Fibroblast of the aortic adventitia (primary cell): ENCODE results near the gene FAM181B. TPM values are rescaled to one million over a fixed set of nuclear protein-coding genes. Genes with fewer than 3 reads are reported as not detected.

ENCODE experiments used
- DNase-seq: peaks from one replicate; pipeline ENCODE4 v3.0.0-alpha.2; 2010; ENCODE audit warnings: low read depth
- H3K4me3 ChIP-seq: 2 replicates; pipeline ENCODE4 v1.5.1; 2011; ENCODE audit warnings: low read depth, mild to moderate bottlenecking, control low read depth, low read length, moderate library complexity
- total RNA-seq: library from RNA; depleted of rRNA; stranded (reverse); fragments of >200 nt; gene quantifications from 2 replicates; pipeline ENCODE4 v1.2.3, GENCODE V29; 2012; ENCODE audit warnings: low replicate concordance
- TF ChIP-seq, protein P1 (sequence below): IDR thresholded peaks from 2 replicates; pipeline ENCODE4 v1.5.1; 2011; ENCODE audit warnings: mild to moderate bottlenecking, low read length, control low read depth, inconsistent platforms; ENCODE audit not compliant: insufficient read depth

The FAM181B gene
- total RNA-seq, 1 donor = not detected

DNA sequence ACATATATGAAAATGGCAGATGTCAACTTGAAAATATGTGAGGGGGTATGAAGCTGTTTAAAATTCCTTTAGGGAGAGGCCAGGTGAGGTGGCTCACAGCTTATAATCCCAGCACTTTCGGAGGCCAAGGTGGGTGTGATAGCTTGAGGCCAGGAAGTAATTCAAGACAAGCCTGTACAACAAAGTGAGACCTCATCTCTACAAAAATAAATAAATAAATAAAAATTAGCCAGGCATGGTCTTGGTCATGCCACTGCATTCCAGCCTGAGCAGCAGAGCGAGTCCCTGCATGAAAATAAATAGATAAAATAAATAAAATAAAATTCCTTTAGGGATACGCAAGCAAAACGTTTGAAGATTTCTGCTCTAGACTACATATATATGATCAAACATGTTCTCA is 38.1 kb upstream of the FAM181B start:
- no peak for DNase-seq
- TF ChIP-seq, protein P1, sequence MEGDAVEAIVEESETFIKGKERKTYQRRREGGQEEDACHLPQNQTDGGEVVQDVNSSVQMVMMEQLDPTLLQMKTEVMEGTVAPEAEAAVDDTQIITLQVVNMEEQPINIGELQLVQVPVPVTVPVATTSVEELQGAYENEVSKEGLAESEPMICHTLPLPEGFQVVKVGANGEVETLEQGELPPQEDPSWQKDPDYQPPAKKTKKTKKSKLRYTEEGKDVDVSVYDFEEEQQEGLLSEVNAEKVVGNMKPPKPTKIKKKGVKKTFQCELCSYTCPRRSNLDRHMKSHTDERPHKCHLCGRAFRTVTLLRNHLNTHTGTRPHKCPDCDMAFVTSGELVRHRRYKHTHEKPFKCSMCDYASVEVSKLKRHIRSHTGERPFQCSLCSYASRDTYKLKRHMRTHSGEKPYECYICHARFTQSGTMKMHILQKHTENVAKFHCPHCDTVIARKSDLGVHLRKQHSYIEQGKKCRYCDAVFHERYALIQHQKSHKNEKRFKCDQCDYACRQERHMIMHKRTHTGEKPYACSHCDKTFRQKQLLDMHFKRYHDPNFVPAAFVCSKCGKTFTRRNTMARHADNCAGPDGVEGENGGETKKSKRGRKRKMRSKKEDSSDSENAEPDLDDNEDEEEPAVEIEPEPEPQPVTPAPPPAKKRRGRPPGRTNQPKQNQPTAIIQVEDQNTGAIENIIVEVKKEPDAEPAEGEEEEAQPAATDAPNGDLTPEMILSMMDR = no peak

DNA sequence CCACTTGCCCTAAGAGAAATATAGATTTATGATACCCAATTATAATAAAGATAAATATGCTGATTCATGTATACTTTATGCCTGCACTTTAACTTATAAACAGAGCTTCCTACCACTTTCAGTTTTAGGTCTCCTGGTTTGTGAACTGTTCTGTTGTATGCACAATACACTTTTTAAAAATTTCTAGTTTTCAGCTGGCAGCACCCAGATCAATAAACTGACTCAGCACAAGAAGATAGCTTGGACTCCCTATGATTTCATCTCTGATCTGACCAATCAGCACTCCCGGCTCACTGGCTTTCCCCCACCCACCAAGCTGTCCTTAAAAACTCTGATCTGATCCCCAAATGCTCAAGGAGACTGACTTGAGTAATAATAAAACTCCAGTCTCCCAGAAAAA is 33.5 kb upstream of the FAM181B start:
- no peak overlapping the region for H3K4me3 ChIP-seq
- no peak for DNase-seq
- TF ChIP-seq, protein P1 = no peak

More for the DNA sequence above, 38.1 kb upstream of the FAM181B start:
- no peak overlapping the region for H3K4me3 ChIP-seq

DNA sequence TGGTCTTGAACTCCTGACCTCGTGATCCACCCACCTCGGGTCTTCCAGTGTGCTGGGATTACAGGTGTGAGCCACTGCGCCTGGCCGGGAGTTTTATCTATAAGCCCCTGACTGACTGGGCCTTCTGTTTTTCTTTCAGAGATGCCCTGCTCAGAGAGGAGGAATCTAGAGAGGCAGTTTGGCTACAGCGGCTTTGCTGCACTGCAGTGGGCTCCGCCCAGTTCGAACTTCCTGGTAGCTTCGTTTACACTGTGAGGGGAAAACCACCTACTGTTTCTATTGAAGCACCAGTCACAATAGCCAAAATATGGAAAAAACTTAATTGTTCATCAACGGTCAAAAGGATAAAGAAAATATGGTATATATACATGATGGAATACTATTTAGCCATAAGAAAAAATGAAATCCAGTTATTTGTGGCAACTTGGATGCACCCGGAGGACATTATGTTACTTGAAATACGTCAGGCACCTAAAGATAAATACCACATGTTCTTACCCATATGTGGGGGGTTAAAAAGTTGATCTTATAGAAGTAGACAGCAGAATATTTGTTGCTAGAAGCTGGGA is 31.9 kb upstream of the FAM181B start:
- TF ChIP-seq, protein P1 = no peak
- no peak for DNase-seq
- no peak overlapping the region for H3K4me3 ChIP-seq

DNA sequence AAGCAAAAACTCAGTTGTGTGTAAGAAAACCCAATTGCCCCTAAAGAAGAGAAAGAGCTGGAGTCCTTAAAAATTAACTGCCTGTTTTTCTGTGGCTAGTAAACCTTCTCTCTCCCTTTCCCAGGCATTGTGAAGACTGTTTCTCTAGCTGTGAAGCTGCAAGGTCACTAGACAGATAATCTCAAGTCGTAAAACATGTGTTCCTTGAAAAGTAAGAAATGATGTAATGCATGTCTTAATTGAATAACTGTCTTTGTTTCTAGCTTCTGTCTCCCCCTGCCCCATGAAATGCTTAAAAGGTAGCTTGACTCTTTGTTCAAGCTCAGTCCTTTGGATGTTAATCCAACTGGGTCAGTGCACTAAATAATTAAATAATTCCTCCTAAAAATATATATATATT is 29.5 kb upstream of the FAM181B start:
- TF ChIP-seq, protein P1 = no peak
- H3K4me3 ChIP-seq = no peak overlapping the region
- no peak for DNase-seq

DNA sequence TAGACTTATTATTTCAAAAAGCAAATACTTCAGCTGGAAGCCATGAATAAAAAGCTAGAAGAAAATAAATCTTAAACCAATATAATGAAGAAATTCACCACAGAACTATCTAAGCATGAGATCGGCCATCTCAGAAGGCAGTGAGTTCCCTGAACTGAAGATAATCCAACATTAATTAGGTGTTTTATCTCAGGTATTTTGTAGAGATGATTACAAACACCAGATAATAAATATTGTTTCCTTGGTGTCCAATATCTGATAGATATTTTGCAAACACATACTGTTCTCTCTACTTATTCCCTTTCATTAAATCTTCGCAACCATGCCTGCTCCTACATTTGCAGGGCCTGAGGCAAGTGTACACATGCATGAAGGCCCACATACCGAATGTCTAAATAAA is 26.0 kb upstream of the FAM181B start:
- no peak for DNase-seq
- TF ChIP-seq, protein P1 = no peak
- no peak overlapping the region for H3K4me3 ChIP-seq

DNA sequence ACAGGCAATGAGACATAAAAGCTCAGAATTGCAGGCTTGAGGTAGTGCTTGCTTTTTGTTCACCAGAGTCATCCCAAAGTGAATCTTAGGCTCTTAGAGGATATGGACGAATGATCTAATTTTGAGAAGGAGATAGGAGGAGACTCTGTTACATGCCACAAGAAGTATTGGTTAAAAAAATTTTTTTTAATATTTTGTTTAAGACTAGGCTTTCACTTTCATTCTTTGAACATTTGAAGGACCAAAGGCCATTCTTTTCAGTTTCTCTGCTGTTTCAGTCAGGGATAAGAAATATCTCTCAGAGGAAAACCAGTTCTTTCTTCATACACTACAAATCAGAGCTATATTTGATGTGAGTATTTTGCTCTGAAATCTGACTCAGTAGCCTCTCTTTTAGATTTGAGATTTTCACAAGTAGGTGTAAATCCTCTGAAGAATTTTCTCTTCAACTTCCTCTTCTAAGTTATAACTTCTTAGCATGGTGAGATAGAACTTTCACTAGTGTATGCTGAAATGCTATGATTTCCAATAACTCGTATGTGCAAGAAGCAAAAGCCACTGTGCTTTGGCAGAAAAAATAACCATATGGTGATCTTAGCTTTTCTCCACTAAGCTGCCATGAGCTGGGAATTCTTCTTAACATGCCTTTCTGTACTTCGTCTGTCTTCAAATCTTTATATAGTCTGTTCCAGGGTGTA is 24.1 kb upstream of the FAM181B start:
- no peak for DNase-seq
- no peak overlapping the region for H3K4me3 ChIP-seq
- TF ChIP-seq, protein P1 = no peak
